ENCODE data around the gene DNASE1L1.

- TF ChIP-seq CTCF (IDR thresholded peaks at IDR 0.05), result no peak
- no peak for TF ChIP-seq EZH2 (IDR thresholded peaks at IDR 0.05; ENCODE audit: borderline replicate concordance, insufficient read depth, low read depth, low read length, poor library complexity, severe bottlenecking)
These were observed 39.4 kb downstream of the DNASE1L1 start for GRCh38 chrX:154369449-154370299.

Measured in B cell (primary cell).